NCI-H1092 treated with DMSO at 0.1 percent for 48 hours (cell line): ENCODE results near the gene CAPRIN2.
A peak's percentile ranks its signal among the peaks of the same experiment; 100 is the strongest.

Source experiments
- DNase-seq: peaks from one replicate; lab custom pipeline; 2025; lab: John Stamatoyannopoulos, UW

The CAPRIN2 gene

DNA sequence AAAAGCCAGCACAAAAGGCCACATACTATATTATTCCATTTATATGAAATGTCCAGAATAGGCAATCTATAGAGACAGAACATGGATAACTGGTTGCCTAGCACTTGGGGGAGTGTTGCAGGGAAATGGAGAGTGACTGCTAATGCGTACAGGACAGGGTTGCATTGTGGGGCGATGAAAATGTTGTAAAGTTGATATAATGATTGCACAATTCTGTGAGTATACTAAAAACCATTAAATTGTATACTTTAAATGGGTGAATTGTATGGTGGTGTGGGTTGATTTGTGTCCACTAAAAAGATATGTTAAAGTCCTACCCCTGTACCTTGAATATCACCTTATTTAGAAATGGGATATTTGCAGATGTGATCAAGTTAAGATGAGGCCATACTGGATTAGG lies 7.0 kb upstream of the CAPRIN2 start:
- no peak for DNase-seq

DNA sequence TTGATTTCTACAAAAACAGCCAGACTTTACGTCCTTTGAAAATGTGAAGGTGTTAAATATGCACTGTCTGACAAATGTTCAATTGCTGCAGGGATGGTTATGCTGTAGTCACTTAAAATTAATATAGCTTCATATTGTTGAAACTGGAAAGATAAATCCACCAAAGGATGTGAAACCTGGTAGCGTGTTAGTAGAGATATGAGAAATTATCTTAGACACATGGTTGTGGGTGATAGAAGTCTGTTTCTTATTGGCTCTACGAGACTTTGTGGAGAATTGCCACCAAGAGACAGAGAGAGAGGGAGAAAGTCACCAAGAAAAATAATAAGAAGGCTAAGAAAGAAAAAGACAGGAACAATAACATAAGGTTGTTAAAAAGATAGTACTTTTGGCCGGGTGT lies 2.6 kb upstream of the CAPRIN2 start:
- no peak for DNase-seq

DNA sequence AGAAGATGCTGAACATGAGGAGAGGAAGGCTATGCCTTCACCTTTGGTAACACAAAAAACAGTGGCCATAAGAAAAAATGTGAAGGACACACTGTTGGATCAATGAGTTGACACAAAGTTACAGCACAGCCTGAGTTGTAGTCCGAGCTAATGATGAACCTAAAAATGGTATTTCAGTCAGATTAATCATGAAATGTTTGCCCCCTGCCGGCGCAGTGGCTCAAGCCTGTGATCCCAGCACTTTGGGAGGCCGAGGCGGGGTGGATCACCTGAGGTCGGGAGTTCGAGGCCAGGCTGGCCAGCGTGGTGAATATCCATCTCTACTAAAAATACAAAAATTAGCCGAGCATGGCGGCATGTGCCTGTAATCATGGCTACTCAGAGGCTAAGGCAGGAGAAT lies 1.3 kb upstream of the CAPRIN2 start:
- DNase-seq: no peak

DNA sequence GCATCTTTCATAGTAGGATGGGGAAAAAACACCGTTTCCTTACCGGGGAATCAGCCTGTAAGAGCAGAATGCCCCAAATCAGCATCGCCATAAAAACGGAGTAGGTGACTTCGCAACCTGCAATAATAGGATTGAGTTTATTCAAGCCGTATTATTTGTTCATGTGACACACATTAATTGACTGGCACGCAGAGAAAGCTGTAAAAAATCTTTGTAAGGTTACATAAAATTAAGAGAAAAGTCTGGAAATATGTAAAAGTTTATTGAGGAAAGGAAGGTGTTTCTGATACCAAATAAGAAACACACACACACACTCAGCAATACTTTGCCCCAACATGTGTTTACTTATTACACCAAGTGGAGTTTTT lies 628 bp upstream of the CAPRIN2 start:
- DNase-seq: no peak

DNA sequence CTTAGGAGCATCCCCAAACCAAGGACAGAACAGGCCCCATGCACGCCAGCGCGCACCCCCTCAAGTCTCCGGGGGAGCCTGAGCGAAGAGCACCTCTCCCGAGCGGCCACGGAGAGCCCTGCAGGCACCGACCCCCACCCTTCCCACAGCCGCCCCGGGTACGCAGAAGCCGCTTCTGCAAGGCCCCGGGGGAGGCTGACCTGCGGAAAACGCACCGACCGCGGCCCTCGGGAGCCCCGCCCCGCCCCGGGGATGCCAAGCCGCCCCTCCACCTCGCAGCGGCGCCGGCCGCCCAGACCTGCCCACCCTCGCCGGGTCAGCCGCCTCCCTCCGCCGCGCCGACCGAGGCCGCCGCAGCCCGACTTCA lies 385 bp downstream of the CAPRIN2 start:
- peak; percentile 65 for DNase-seq

DNA sequence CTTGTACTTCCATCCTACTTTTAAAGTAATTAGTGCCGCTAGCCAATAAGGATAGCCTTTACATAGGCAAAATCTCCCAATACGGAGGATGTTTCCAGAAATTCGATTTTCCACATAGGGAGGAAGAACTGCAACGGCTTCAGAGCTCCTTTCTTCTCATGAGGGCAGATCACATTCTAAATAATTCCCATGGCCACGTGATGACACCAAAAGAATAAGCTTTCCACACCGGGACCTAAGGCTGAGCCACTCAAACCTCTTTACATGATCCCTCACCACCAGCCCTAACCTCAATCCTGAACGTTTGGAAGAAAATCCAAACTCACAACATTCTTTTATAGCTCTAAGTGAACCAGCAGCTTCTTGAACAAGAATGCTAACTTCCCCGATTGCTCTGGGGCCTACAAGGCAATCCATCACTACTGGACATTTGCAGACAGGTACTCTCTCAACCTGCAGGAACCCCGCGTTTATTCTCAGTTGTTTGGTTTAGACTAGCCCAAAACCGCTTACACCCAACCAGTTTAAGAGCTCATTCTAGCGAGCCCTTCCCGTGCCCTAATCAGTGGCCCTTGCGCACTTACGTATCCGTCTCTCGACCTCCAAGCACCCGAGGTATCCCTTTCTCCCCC lies 884 bp downstream of the CAPRIN2 start:
- DNase-seq: no peak

DNA sequence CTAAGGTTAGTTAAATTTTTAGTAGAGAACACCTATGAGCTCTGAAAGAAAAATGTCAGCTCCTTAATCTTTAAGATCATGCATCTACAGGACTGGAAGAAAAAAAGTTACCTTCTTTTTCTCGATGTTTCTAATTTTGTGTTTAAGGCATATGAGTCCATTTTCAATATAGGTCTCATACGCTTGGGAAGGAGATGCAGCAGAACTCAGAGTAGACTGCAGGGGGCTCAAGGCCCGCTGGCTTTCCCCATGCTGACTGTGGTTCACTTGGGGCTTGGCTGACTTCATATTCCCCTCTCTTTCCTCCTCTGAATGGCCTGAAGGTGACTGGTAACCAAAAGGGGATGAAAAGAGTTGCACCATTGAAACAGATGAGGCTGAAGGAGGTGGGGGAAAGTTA lies 1.5 kb downstream of the CAPRIN2 start:
- no peak for DNase-seq

DNA sequence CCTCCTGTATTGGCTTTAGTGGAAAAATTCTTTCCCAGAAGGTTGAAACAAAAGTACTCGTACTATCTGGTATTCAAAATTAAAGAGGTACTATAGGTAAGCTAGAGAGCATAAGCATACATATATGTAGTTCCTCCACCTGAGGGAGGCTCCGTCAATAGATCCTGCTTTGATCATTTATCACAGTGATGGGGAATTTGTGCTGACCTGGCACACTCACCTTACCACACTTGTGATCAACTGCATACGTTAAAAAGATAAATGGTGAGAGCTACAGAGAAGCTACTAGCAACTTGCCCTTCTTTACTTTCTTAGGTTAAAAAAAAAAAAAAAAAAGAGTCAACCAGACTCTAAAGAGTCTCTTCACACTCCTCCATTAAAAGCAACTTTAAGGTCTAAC lies 2.5 kb downstream of the CAPRIN2 start:
- DNase-seq: no peak

DNA sequence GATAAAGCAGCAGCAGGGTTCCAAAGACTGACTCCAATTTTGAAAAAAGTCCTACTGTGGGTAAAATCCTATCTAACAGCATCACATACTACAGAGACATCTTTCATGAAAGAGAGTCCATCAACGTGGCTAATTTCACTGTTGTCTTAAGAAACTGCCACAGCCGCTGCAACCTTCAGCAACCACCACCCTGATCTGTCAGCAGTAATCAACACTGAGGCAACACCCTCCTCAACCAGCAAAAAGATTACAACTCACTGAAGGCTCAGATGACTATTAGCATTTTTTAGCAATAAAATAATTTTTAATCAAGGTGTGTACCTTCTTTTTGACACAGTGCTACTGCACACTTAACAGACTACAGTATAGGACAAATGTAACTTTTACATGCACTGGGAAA lies 6.6 kb downstream of the CAPRIN2 start:
- DNase-seq: no peak

DNA sequence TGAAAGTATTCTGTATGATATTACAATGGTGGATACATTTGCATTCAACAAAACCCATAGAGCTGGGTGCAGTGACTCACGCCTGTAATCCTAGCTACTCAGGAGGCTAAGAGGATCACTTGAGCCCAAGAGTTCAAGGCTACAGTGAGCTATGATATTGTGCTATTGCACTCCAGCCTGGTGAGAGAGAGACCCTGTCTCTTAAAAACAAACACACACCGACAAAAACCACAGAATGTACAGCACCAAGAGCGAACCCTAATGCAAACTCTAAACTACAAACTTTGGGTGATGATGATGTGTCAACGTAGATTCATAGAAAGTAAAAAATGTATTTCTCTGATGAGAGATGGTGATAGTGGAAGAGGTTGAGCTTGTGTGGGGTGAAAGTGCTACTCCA lies 8.6 kb downstream of the CAPRIN2 start:
- DNase-seq: no peak

DNA sequence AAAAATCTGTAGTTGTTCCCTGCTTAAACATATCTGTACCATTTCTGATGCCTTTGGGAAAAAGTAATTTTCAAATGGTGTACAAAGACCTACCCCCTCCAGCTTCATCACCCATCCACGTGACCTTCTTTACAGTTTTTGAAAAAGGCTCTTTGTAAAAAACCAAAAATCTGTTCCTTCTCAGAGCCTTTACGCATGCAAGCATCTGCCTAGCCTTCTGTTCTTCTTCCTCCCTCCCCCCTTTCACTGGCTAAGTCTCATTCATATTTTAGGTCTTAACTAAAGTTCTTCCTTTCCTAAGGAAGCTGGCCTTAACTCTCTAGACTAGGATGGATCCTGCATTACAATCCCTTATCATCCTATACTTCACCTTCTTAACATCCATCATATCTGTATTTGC lies 10.4 kb downstream of the CAPRIN2 start:
- DNase-seq: no peak

DNA sequence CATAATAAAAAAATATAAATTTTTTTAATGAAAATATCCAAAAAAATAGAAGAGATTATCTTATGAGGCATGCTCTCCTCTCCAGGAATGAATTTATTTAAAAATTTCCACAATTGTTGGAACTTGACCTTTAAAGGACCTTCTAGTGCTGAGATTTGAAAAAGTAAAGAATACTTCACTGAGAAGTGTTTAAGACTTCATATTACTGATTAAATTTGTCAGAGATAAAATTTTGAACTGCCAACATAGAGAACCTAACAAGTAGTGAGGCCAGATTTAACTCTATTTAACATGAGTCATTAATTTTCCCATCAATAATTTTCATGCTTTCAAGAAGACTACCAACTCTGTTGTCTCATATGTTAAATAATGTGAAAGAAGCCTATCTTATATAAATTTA lies 14.5 kb downstream of the CAPRIN2 start:
- no peak for DNase-seq

DNA sequence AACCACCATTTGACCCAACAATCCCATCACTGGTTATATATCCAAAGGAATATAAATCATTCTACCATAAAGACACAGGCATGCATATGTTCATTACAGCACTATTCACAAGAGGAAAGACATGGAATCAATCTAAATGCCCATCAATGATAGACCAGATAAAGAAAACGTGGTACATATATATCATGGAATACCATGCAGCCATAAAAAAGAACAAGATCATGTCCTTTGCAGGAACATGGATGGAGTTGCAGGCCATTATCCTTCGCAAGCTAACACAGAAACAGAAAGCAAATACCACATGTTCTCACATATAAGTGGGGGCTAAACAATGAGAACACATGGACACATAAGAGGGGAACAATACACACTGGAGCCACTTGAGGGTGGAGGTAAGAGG lies 15.7 kb downstream of the CAPRIN2 start:
- DNase-seq: no peak

DNA sequence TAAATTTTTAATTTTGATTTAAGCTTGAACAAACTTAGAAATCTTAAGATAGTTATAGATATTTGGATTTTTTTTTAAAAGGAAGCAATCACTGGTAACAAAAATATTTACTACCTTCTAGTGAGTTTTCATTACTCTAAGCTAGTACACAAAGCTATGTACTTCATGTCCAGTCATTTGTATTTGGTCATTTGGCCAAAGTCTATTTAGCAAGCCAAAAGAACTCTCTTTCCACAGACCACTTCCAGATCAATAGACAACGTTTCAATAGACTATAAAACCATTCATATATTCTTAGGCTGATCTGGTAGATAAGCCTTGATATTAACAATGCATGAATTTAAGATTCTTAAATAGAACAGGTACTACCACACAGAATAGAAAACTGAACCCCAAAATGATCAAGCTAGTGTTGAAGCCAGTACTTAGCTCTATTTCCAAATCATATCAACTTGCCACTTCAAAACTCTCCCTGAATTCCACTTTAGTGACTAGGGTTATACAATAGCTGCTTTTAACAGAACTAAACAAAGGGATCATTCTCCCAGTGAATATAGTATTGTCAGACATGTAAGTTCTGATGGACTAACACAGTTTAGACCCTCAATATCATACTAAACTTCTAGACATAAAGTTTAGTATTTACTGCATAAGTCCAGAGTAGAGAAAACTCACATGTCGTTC lies 21.7 kb downstream of the CAPRIN2 start:
- no peak for DNase-seq

DNA sequence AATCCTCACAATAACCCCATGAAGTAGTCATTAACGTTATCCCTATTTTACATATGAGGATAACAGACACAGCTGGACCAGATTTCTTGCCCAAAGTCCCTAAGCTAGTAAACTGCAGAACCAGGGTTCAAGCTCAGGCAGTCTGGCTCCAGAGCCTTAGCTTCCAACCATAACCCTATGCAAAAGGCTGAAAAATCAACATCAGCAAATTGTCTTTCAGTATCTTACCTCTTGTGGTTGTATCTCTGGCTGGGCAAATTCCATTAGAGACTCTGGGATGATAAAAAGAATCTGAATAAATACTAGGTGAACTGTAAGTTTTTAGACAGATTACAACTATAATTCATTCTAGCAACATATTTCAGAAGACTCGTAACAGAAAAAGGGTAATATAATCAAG lies 24.7 kb downstream of the CAPRIN2 start:
- DNase-seq: no peak

DNA sequence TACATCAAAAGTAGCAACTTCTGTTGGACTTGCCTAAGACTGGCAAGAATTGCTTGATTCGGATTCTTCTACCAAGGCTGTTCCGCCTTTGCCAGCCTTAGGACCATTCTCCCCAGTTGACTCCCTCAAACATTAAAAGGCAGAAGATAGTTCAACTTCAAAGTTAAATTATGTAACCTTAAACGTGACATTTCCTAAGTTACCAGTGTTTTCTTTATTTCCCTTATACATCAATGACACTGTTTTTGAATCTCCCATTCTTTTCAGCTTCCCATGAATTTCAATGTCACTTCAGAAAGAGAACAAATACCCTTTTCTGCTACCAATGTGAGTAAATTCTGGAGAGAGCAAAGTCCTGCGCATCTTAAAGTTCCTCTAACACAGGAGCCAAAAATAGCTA lies 25.2 kb downstream of the CAPRIN2 start:
- DNase-seq: no peak

DNA sequence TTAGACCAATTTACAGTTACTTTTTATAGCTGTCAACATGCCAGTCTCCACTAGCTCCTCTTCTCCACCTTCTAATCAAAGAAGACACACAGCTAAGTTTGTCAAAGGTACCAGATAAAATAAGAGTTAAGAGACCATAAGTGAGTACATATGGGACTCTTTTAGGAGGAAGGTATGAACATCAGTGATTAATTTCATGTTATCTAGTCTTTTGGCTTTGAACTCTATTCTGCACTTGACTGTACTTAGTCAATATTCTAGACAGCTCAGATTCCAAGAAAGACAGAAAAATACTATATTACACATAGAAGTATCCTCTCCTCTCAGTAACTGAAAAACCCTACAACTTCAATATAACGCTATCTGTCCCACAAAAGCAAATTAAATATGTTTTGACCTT lies 28.1 kb downstream of the CAPRIN2 start:
- DNase-seq: no peak

DNA sequence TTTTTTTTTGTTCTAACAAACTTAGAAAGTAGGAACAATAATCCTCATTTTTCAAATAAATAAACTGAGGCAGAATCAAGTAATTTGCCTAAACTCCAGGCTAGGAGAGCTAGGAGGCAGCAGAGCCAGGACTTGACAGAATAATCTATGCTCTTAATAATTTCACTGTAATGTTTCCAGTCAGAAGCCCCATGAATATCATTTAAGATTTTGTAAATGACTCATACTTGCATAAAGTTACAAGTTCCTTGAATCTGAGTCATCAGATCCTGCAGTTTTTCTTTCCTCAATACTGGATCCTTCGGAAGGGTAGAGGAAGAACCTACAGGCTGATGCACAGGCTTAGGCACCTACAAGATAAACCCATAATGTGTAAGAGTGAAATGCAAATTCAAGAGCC lies 29.0 kb downstream of the CAPRIN2 start:
- DNase-seq: no peak

DNA sequence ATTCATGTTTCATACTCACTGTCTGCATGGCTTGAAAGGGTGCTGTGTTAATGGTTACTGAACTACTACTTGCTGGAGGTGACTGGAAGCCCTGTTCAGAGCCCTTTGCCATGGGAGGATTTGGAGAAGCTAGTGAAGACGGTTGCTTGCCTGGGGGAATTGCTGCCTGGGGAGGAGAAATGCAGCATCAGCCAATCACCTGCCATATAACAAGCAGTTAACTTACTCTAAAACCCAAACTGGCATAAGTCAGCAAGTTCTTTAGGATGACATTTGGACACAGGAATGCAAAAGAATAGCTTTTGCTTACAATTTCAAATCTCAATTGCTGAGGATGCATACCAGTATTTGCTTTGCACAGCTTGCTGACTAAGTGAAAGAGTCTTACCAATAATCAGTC lies 35.7 kb downstream of the CAPRIN2 start:
- no peak for DNase-seq

DNA sequence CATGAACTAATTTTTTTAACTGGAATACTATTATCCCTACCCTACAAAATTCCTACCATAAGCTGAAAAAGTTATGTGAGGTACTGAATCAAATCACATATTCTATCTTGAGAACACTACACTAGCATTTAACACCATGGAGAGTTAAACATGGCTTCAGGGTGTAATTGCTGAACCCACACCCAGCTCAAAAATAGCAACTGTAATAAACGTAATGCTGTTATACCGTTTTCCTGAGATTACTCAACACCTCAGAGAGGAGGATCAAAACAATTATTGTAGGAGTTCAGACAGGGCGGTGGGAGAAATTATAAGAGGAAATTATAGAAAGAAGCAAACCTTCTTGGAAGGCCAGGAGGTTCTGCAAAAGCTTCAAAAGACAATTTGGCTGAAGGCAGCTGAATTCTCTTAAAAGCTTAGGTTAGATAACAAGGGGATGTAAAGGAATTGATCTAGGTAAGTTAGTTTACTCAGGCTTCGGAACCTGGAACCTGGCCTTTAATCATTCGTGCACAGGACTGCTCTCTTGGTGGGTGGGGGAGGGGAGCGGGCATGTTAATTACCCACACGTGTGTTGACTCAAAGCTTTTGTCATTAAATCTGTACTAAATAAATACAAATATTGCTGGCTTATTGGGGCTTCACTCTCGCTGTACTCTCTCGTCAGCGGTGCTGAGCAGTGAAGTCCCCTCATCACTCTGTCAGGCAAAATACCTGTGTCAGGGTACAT lies 47.0 kb downstream of the CAPRIN2 start:
- DNase-seq: no peak

DNA sequence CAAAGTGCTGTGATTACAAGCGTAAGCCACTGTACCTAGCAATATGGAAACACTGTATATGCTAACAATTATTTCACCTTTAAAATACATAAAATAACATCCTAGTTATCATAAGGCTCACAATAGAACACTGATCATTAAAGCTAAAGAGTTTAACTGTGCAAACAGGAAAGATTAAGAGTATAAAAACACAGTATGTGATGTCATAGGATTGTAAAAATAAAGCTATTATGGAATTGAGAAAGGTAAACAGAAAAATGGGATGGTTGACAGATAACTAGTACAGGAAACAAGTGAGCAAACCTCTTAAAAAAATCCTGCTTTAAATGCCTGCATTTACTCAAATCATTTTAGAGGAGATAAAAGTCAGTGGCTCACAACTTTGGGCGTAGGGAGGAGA lies 48.3 kb downstream of the CAPRIN2 start:
- DNase-seq: no peak

DNA sequence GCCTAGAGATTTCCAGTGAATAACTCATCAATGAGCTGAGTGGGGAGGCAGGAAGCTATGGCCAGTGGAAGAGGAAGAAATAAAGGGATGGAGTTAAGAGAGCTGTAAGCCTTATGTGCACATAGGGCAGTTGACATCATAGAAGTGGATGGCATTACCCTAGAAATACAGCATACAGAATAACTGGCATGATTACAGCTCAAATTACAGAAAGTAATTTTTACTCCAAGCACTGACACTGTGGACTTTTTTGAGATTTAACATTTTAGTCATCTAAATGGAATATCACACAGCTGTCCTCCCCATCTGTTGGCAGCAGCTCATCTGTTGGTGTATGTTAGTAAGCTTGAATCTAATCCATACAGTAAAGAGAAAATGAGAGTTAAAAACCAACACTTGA lies 53.7 kb downstream of the CAPRIN2 start:
- no peak for DNase-seq

DNA sequence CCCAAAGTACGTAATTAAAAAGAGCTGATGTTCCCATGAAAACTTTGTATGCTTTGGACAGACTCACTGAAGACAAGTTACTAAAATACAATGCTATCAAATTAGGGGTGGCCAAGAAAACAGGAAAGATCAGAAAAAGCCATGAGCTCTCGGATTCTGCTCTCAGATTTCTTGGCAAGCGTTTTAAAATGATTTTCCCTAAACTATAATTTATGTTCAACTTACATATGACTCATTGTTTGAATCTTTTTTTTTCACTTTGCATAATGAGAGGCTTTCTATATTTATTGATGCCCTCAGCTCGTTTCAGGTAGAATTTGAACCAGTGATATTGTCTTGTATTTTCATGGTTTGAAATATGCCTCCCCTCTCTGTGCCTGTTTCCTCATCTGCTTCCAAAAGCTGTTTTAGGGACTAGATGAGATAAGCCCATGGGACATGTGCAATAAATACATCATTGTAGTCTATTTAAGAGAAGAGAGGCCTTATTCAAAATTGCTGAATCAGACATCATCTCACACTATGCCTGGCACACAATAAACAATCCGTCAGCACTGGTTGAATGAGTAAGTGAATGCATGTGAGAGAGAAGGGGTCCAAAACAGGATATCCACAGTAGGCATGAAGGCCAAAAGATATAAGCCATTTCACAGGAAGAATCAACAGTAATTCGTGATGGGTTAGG lies 54.4 kb downstream of the CAPRIN2 start:
- no peak for DNase-seq
